CD4-positive, alpha-beta T cell (primary cell): ENCODE measurements around the gene CCNI2. TPM values are rescaled to one million over a fixed set of nuclear protein-coding genes. Genes with fewer than 3 reads are reported as not detected.

ENCODE experiments used
- ATAC-seq: fragments of 200-7000 bp; cut with Tn5 transposase; one replicate; pipeline ENCODE4 v1.10.0; 2022; ENCODE audit warnings: mild to moderate bottlenecking; ENCODE audit not compliant: poor library complexity
- CTCF ChIA-PET: fragments of 350-600 bp; sonication (Branson Sonifier 250); formaldehyde crosslinking; loops from one replicate; lab custom pipeline; 2021; ENCODE audit warnings: antibody characterized with exemption, inconsistent platforms; lab: Charles Lee
- POLR2A ChIA-PET: fragments of 350-600 bp; sonication (Branson Sonifier 250); formaldehyde crosslinking; loops from one replicate; lab custom pipeline; 2021; ENCODE audit warnings: antibody characterized with exemption, inconsistent platforms; lab: Charles Lee
- DNase-seq, 14 experiments: peaks; one replicate each; pipeline ENCODE4 v3.0.0-alpha.2; 2013 to 2020; ENCODE audit warnings: mixed read lengths in 2 of 14
- H3K27ac ChIP-seq, 2 donors: one replicate each; pipeline versions ENCODE4 v1.5.1 to v1.7.0; 2013; ENCODE audit warnings: low read length in 2 of 2, low read depth in 1 of 2, mild to moderate bottlenecking in 1 of 2
- H3K27me3 ChIP-seq, 2 experiments: 1 replicate in 1 of 2; 2 replicates in 1 of 2; pipeline versions ENCODE4 v1.6.1 to v1.7.0; 2013; ENCODE audit warnings: low read length in 2 of 2, control low read depth in 1 of 2, mild to moderate bottlenecking in 1 of 2, moderate library complexity in 1 of 2; ENCODE audit not compliant: insufficient read depth in 2 of 2, control insufficient read depth in 1 of 2
- H3K36me3 ChIP-seq: one replicate; pipeline ENCODE4 v1.6.1; 2013; ENCODE audit warnings: low read length, control low read depth; ENCODE audit not compliant: insufficient read depth
- H3K4me1 ChIP-seq: one replicate; pipeline ENCODE4 v1.6.1; 2013; ENCODE audit warnings: low read length, control low read depth; ENCODE audit not compliant: insufficient read depth
- H3K4me3 ChIP-seq: one replicate; pipeline ENCODE4 v1.5.1; 2013; ENCODE audit warnings: mild to moderate bottlenecking, low read length, moderate library complexity
- H3K9me3 ChIP-seq, 2 experiments: 1 replicate in 1 of 2; 2 replicates in 1 of 2; pipeline versions ENCODE4 v1.6.1 to v1.7.0; 2013; ENCODE audit warnings: low read length in 2 of 2, mild to moderate bottlenecking in 2 of 2, control low read depth in 1 of 2, moderate library complexity in 1 of 2; ENCODE audit not compliant: control insufficient read depth in 1 of 2, insufficient read depth in 1 of 2
- H3K27ac Mint-ChIP-seq: one replicate; pipeline ENCODE4 v1.8.0; 2020; ENCODE audit warnings: mixed read lengths
- H3K27me3 Mint-ChIP-seq: one replicate; pipeline ENCODE4 v1.8.0; 2021; ENCODE audit warnings: mixed read lengths
- H3K36me3 Mint-ChIP-seq: one replicate; pipeline ENCODE4 v1.8.0; 2021; ENCODE audit warnings: low read depth, mixed read lengths
- H3K4me1 Mint-ChIP-seq: one replicate; pipeline ENCODE4 v1.8.0; 2021; ENCODE audit warnings: low read depth, mixed read lengths
- H3K4me3 Mint-ChIP-seq: one replicate; pipeline ENCODE4 v1.8.0; 2020; ENCODE audit warnings: mild to moderate bottlenecking, mixed read lengths
- H3K9me3 Mint-ChIP-seq: one replicate; pipeline ENCODE4 v1.8.0; 2020; ENCODE audit warnings: mixed read lengths
- CTCF ChIP-seq: fragments of 200-600 bp; IDR thresholded peaks from one replicate; pipeline ENCODE4 v1.8.0; 2022; ENCODE audit warnings: antibody characterized with exemption, mild to moderate bottlenecking
- intact Hi-C, 2 experiments: fragments of 100-400 bp; cut with DNase I in 1 of 2; cut with micrococcal nuclease in 1 of 2; formaldehyde crosslinking; loops; one replicate each; pipeline versions ENCODE4 v1.15.1 to v1.9.0; 2023 to 2025; cut with DNase I, micrococcal nuclease
- total RNA-seq, 174 experiments: library from RNA in 2 of 174; stranded (reverse) in 2 of 174; gene quantifications; one replicate each; pipeline ENCODE4 v1.2.3 and lab custom pipeline; 2021 to 2026

CCNI2 gene
- total RNA-seq, 2 experiments from 2014 or later = 7.2 to 8.8 TPM

GRCh38 chr5:132790201-132790865 is 43.1 kb downstream of the CCNI2 start:
- Mint-ChIP-seq H3K4me1 (no peaks in the 10 kb centered on the region), H3K9me3 (no peaks in the 10 kb centered on the region), H3K27me3 (peaks cover 26% of the 10 kb centered on the region), H3K4me3 (no peak overlapping the region), H3K36me3 (no peaks in the 10 kb centered on the region), H3K27ac (no peak overlapping the region)
- H3K27me3 ChIP-seq = peaks cover 4 to 13% of the 10 kb centered on the region in 2 experiments
- no peaks in the 10 kb centered on the region for H3K9me3 ChIP-seq
- TF ChIP-seq CTCF = no peak
- no peaks in the 10 kb centered on the region for H3K4me1 ChIP-seq
- CTCF ChIA-PET = no interaction called here
- H3K27ac ChIP-seq = no peak overlapping the region
- H3K4me3 ChIP-seq = no peak overlapping the region
- no peaks in the 10 kb centered on the region for H3K36me3 ChIP-seq
- no peak for DNase-seq
- ATAC-seq = no peak
- intact Hi-C loops = no loop called here
- POLR2A ChIA-PET = no interaction called here

DNA sequence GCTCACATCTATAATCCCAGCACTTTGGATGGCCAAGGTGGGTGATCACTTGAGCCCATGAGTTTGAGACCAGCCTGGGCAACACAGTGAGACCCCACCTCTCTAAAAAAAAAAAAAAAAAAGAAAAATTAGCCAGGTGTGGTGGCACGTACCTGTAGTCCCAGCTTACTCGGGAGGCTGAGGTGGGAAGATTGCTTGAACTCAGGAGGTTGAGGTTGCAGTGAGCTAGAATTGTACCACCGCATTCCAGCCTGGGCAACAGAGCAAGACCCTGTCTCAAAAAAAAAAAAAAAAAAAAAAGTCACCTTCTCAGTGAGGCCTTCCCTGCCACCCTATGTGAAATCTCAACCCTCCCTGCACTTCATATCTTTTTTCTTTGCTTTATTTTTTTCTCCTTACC is 43.8 kb downstream of the CCNI2 start:
- Histone ChIP-seq H3K27ac (no peak overlapping the region), H3K4me1 (no peaks in the 10 kb centered on the region), H3K36me3 (no peaks in the 10 kb centered on the region), H3K4me3 (no peak overlapping the region), H3K27me3 (peaks cover 4 to 7% of the 10 kb centered on the region in 2 experiments), H3K9me3 (no peaks in the 10 kb centered on the region)
- Mint-ChIP-seq H3K9me3 (no peaks in the 10 kb centered on the region), H3K4me1 (no peaks in the 10 kb centered on the region), H3K4me3 (no peak overlapping the region), H3K27me3 (peaks cover 22% of the 10 kb centered on the region), H3K36me3 (no peaks in the 10 kb centered on the region), H3K27ac (no peak overlapping the region)
- ChIA-PET POLR2A (interaction anchor here (0.6 to 0.8 kb wide), 2 partner anchors 44 to 73 kb away, joined by 3 read pairs; partner anchors contain the start of gene CCNI2), CTCF (no interaction called here)
- intact Hi-C loops = no loop called here
- TF ChIP-seq CTCF = no peak
- no peak for DNase-seq
- ATAC-seq = no peak

GRCh38 chr5:132797651-132798050 is 50.4 kb downstream of the CCNI2 start:
- ChIA-PET CTCF (interaction anchor here (0.9 to 2.2 kb wide), 2 partner anchors 10 to 23 kb away, joined by 3 to 8 read pairs; no protein-coding TSS in a partner anchor), POLR2A (no interaction called here)
- DNase-seq (no peak), ATAC-seq (no peak)
- H3K4me1 ChIP-seq = no peaks in the 10 kb centered on the region
- H3K27me3 Mint-ChIP-seq = peaks cover 54% of the 10 kb centered on the region
- no peak overlapping the region for H3K4me3 Mint-ChIP-seq
- no peak overlapping the region for H3K4me3 ChIP-seq
- no peaks in the 10 kb centered on the region for H3K4me1 Mint-ChIP-seq
- H3K27ac ChIP-seq = no peak overlapping the region
- H3K9me3 ChIP-seq = no peaks in the 10 kb centered on the region
- intact Hi-C loops = no loop called here
- no peak for TF ChIP-seq CTCF
- H3K9me3 Mint-ChIP-seq = no peaks in the 10 kb centered on the region
- no peak overlapping the region for H3K27ac Mint-ChIP-seq
- no peaks in the 10 kb centered on the region for H3K36me3 Mint-ChIP-seq
- peaks cover 4 to 16% of the 10 kb centered on the region in 2 experiments for H3K27me3 ChIP-seq
- no peaks in the 10 kb centered on the region for H3K36me3 ChIP-seq
